HG03439 (cell line): ENCODE measurements around the gene ZNF738.
A peak's percentile ranks its signal among the peaks of the same experiment; 100 is the strongest.
"Not testable (repeated sequence)": the region's sequence is repeated elsewhere in the genome, so short reads cannot be mapped to it uniquely, and the experiment has no call there.

ENCODE experiments used
- ATAC-seq: cut with Tn5 transposase; IDR thresholded peaks from one replicate; pipeline ENCODE4 v1.9.1; 2021; ENCODE audit warnings: mild to moderate bottlenecking, moderate library complexity; ENCODE audit not compliant: unreplicated experiment

ZNF738 gene

GRCh38 chr19:21358768-21359451 is at the start of gene ZNF738:
TSS of gene ZNF738 (plus strand) at chr19:21359000. CDS start at chr19:21359141, 141 bp downstream.
- ATAC-seq: peak; percentile 93

GRCh38 chr19:21312807-21313206 is 46.0 kb upstream of the ZNF738 start:
- not testable (repeated sequence) for ATAC-seq

DNA sequence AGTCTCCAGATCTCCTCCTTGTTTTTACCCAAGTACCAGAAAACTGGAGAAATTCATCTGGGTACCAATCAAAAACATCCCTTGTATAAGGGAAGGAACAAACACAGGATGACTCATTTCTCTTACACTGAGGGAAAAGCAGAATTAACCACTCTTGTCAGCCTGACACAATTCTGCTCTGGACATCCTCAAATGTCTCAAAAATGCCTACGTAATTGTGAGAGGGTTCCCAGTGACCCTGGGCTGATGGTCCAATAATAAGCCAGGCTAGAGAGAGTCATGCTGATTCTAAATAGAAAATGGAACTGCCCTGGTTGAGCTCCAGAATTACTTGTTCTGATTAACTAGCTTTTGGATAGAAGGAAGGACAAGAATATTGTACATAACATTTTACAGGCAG is 44.1 kb upstream of the ZNF738 start:
- no peak for ATAC-seq

DNA sequence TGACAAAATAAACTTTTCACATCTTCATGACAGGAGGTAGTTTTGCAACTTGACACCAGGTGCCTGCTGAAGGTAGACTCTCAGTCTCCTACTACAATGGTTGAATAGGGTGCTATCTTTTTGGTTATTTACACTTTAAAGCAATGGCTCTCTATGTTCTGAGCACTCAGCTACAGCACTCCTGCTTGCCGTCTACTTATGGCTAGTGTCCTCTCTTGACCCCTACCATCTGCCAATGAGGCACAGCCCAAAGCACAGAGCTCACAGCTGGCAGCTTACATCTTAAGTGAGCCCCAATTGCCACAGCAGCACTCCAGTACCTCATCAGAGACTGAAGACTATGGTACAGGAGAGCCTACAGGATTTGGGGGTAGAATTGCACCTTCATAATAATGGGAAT is 41.0 kb upstream of the ZNF738 start:
- no peak for ATAC-seq

GRCh38 chr19:21321134-21321533 is 37.7 kb upstream of the ZNF738 start:
- ATAC-seq: no peak

DNA sequence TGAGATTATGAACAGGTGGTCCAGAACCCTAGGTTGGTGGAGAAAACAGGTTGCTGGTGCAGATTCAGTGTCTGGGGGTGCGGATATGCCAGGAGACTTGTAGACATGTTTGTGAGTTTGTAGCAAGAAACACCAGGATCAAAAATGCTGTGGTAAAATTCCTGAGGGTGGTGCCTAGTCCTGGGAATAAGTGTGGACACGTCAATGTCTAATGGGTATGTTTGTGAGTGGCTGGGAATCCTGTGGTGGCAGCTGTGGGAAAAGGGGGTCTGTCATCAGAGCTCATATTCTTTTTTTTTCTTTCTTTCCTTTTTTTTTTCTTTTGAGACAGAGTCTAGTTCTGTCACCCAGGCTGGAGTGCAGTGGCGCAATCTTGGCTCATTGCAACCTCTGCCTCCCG is 36.8 kb upstream of the ZNF738 start:
- no peak for ATAC-seq

GRCh38 chr19:21322528-21322927 is 36.3 kb upstream of the ZNF738 start:
- no peak for ATAC-seq

DNA sequence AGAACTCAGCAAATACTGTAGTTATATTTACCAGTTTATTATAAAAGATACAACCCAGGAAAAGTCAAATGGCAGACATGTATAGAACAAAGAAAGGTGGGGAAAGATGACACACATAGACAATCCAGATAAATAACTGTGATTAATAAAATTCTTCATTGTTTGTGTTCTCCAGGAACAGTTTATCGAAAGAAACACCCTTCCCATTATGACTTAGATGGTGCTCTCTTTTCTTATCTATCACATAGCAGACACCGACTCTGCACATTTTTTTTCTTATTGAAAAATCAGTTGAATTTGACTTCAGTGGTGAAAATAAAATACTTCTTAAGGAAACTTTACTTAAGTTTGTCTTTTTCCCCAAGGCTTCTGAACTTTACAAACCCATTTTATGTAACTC is 35.8 kb upstream of the ZNF738 start:
- no peak for ATAC-seq

DNA sequence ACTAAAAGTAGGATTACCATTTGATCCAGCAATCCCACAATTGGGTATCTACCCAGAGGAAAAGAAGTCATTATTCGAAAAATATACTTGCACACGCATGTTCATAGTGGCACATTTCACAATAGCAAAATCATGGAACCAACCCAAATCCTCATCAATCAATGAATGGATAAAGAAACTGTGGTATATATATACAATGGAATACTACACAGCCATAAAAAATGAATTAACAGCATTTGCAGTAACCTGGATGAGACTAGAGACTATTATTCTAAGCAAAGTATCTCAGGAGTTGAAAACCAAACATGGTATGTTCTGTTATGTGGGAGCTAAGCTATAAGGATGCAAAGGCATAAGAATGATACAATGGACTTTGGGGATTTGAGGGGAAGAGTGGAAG is 32.6 kb upstream of the ZNF738 start:
- ATAC-seq: no peak

GRCh38 chr19:21328406-21328805 is 30.4 kb upstream of the ZNF738 start:
- no peak for ATAC-seq

DNA sequence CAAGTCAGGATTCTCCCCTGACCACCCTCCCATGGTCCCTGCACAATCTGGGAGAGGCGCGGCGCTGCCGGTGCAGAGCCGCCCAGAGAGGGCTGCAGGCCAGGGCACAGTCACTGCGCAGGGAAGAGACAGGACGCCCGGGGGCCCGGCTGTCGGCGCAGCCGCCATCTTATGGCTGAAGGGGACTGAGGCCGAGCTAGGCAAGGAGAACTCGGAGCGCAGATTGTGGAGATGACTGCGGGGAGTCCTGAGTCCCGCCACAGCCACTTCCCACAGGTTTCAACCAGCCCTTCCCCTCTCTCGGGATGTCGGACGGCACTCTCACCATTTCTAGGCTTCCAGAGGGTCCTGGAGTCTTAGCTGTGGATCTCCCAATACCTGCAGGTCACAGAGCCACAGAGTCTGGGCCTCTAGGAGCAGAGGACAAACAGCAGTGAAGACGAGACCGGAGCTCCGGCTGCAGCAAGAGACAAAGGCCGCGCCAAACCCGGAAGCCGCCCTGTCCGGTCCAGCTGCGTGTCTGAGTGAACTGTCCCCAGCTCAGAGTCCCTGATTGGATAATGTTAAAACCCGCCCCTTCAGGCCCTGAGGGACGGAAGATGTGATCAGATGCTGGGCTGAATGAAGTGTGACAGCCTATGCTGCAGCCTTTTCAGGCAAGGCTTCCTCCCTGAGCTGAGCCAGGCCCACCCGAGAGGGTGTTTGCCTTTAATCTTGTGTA is 29.8 kb upstream of the ZNF738 start, which contains the start of gene ZNF708:
Gene ZNF708, minus strand, starts transcription at position 526 of the 721 bp plus-strand sequence. Its CDS starts 198 bp downstream, at position 328.
- ATAC-seq: peak; percentile 99

GRCh38 chr19:21335721-21336120 is 23.1 kb upstream of the ZNF738 start:
- ATAC-seq: no peak

GRCh38 chr19:21344841-21345240 is 14.0 kb upstream of the ZNF738 start:
- not testable (repeated sequence) for ATAC-seq

- ATAC-seq: no peak
These were observed 6.0 kb upstream of the ZNF738 start for GRCh38 chr19:21352830-21353229.

DNA sequence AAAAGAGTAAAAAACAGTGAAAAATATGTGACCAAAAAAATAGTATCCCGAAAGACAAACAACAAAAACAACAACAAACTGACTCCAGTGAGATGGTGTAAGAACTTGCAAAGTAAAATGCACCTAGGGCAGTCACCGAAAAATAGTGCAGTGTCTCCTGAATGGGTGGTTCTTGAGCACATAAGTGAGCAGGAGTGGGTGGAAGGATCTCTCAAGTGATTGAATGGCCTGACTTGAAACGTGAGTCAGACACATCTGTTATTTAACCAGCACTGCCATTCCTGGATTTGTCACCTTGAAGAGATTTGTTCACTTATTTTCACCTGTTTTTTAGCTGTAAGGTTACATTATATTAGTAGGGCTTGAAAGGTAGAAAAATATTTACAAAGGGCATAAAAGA is 3.5 kb downstream of the ZNF738 start:
- ATAC-seq: no peak

DNA sequence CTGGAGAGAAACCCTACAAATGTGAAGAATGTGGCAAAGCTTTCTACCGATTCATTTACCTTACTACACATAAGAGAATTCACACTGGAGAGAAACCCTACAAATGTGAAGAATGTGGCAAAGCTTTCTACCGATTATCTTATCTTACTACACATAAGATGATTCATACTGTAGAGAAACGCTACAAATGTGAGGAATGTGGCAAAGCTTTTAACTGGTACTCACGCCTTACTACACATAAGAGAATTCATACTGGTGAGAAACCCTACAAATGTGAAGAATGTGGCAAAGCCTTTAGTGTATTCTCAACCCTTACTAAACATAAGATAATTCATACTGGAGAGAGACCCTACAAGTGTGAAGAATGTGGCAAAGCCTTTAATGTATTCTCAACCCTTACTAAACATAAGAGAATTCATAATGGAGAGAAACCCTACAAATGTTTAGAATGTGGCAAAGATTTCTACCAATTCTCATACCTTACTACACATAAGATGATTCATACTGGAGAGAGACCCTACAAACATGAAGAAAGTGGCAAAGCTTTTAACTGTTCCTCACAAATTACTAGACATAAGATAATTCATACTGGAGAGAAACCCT is 25.3 kb downstream of the ZNF738 start:
- no peak for ATAC-seq

DNA sequence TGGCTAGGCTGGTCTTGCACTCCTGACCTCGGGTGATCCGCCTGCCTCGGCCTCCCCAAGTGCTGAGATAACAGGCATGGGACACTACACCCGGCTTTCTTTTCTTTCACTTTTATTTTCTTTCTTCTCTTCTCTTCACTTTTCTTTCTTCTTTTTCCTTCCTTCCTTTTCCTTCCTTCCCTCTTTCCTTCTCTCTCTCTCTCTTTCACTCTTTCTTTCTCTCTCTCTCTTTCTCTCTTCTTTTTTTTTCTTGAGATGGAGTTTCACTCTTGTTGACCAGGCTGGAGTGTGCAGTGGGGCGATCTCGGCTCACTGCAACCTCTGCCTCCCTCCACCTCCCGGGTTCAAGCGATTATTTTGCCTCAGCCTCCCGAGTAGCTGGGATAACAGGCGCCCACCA is 37.3 kb downstream of the ZNF738 start:
- ATAC-seq: no peak

- peak; percentile 99 for ATAC-seq
These were observed 38.2 kb downstream of the ZNF738 start, which contains the start of gene ZNF493 for GRCh38 chr19:21396893-21397572. TSS of gene ZNF493 (plus strand) at chr19:21397133. CDS start at chr19:21397238, 105 bp downstream.

DNA sequence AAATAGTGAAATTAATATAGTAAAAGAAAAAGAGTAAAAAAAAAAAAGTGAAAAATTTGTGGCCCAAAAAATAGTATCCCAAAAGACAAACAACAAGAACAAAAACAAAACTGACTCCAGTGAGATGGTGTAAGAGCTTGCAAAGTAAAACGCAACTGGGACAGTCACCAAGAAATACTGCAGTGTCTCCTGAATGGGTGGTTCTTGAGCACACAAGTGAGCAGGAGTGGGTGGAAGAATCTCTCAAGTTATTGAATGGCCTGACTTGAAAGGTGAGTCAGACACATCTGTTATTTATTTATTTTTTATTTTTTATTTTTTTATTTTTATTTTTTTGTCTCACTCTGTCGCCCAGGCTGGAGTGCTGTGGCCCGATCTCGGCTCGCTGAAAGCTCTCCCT is 40.1 kb downstream of the ZNF738 start:
- ATAC-seq: no peak

- ATAC-seq: no peak
These were observed 43.6 kb downstream of the ZNF738 start for GRCh38 chr19:21402303-21402985.

DNA sequence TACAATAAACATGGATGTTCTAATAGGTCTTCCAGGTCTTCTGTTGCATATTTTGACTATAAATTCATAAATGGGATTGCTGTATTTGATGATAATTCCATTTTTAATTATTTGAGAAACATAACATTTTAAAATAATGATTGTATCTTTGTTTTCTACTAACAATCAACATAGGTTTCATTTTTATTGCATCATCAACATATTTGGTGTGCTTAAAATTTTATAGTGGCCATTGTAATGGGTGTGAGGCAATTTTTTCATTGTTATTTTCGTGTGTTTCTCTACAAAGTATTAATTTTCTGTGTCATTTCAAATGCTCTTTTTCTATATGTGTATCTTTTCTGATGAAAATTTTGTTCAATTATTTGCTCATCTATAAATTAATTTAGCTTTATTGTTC is 51.4 kb downstream of the ZNF738 start:
- no peak for ATAC-seq
